Dermis blood vessel endothelial cell (primary cell): ENCODE measurements around the gene PICALM. TPM values are rescaled to one million over a fixed set of nuclear protein-coding genes. Genes with fewer than 3 reads are reported as not detected.
"Not testable (repeated sequence)": the region's sequence is repeated elsewhere in the genome, so short reads cannot be mapped to it uniquely, and the experiment has no call there.

ENCODE experiments used
- DNase-seq: peaks from one replicate; pipeline ENCODE4 v3.0.0; 2010
- total RNA-seq: library from RNA; depleted of rRNA; stranded (reverse); fragments of >200 nt; gene quantifications from 2 replicates; pipeline ENCODE4 v1.2.3, GENCODE V29; 2014

The PICALM gene
- total RNA-seq, 1 donor from 2014 or later, result 240 TPM

GRCh38 chr11:85935751-85936150 is 133.1 kb downstream of the PICALM start:
- no peak for DNase-seq

DNA sequence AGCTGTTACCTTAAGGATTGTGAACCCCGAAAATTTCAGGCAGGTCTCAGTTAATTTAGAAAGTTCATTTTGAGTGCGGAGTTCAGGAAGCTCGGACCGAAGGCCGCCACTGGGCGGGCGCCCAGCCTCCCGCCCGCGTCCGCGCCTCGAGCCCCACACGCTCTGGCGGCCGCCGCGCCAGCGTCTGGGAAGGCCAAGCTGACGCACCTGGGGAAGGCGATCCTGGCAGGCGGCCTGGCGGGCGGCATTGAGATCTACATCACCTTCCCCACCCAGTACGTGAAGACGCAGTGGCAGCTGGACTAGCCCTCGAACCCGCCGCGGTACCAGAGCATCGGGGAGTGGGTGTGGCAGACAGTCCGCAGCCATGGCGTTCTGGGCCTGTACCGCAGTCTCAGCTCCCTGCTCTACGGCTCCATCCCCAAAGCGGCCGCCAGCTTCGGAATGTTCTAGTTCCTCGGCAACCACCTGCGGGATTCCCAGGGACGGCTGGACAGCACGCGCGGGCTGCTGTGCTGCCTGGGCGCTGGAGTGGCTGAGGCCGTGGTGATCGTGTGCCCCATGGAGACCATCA is 134.2 kb downstream of the PICALM start:
- DNase-seq, result peak; percentile 33

DNA sequence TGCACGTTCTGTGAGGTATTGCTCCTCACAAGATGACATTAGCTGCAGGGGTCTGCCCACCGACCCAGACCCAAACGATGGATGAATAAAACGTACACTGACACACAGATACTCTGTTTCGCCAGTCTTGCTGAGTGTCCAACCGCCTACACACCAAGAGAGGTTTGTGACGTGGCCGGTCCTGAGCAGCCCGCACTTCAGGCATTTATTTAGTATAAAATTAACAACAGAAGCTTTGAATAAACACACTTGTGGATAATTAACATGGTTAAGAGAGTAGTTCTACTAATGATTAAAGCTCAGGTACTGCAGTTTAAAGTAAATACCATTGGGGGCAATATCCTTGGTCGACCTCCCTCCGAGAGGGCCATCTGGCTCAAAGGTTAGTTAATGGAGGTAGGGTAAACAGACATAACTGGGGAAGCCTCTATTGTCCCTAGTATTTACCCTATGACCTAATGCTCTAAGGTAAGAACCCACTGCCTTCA is 138.0 kb downstream of the PICALM start:
- DNase-seq, result no peak

DNA sequence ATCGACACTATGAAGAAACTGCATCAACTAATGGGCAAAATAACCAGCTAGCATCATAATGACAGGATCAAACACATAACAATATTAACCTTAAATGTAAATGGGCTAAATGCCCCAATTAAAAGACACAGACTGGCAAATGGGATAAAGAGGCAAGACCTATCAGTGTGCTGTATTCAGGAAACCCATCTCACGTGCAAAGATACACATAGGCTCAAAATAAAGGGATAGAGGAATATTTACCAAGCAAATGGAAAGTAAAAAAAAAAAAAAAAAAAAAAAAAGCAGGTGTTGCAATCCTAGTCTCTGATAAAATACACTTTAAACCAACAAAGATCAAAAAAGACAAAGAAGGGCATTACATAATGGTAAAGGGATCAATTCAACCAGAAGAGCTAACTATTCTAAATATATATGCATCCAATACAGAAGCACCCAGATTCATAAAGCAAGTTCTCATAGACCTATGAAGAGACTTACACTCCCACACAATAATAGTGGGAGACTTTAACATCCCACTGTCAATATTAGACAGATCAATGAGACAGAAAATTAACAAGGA is 142.2 kb downstream of the PICALM start:
- not testable (repeated sequence) for DNase-seq

GRCh38 chr11:85923455-85923854 is 145.4 kb downstream of the PICALM start:
- no peak for DNase-seq

DNA sequence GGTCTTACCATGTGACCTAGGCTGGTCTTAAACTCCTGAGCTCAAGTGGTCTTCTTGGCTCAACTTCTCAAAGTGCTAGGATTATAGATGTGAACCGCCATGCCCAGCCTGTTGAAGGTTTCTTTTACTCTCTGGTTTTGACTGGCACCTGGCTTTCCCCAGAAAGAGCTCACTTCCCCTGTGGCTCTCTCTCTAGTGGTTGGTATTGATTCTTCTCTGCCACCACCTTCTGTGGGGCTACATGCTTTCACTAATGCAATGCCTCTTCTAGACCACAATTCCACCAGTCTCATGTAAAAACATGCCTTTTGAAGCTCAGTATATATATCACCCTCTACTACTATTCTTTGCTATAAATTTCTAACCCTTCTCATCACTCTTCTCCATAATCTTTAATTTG is 146.5 kb downstream of the PICALM start:
- no peak for DNase-seq

DNA sequence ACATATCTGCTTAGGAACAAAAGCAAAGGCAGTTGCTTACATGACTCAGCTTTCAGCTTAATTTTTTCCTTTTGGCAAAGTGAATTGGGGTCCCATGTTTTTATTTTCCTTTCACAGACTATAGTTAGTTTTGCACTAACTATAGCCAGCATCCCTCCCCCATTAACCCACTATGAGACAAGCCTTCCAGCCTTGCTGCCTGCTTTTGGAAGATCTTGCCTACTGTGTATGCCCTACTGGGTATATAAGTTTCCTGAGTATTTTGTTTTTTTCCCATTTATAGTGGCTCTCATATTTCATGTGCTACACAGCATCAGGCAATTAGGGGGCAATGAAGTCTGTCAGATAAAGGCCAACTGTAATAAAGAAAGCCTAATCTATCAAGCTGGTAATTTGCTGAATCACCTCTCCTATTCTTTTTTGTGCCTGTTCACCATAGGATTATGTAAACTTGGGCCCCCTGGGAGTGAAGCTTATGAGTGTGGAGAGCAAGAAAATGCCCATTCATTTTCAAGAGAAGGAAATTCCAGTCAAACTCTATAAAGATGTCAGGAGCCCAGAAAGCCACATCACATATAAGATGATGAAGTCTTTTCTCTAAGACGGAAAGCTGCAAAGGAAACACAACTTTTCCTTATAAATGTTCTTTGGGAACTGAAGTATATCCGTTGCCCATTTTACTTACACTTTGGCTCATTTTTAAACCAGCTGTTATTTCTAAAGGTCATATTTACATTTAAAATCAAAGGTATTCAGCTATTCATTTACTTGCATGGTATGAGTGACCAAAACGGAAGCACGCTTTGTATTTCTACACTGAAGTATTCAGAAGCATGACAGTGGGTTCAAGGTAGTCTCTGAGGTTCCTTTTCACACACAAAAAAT is 149.7 kb downstream of the PICALM start:
- DNase-seq, result no peak

DNA sequence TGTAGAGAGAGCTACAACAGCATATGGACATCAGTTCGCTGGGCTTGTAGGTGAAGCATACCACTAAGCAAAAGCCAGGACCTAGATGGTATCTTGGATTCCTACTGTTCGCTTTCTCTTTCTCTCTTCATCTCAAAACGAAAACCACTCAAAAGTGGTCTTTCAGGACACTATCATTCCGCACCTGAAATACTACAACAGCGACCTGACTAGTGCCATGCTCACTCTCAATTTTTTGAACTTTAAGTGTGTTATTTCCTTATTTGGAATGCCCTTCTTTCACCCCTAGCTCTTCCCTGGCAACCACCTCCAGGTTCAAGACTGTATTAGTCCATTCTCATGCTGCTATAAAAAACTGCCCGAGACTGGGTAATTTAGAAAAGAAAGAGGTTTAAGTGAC is 154.5 kb downstream of the PICALM start:
- DNase-seq, result no peak

GRCh38 chr11:85913513-85913912 is 155.4 kb downstream of the PICALM start:
- DNase-seq, result no peak

GRCh38 chr11:85912414-85912813 is 156.5 kb downstream of the PICALM start:
- no peak for DNase-seq

Other genes with a start within 250 kb of the PICALM start
- not detected in 2 replicates for gene CCDC83, start 213.7 kb downstream of the PICALM start, total RNA-seq
- gene EED, start 175.7 kb upstream of the PICALM start, total RNA-seq, result 17.6 and 21.4 TPM in 2 replicates
- gene HIKESHI, start 233.2 kb upstream of the PICALM start, total RNA-seq, result 62.1 and 65.9 TPM in 2 replicates